Fibroblast of lung (primary cell): Measurements from ENCODE around the gene ARHGEF4.

Experiments
- EZH2 ChIP-seq: IDR thresholded peaks from 2 replicates; pipeline ENCODE4 v1.5.1; 2012; ENCODE audit warnings: low read length, control low read depth, mild to moderate bottlenecking; ENCODE audit errors: missing control alignments
- TF ChIP-seq, protein P1 (sequence below), 2 donors: IDR thresholded peaks in 1 of 2; conservative IDR thresholded peaks in 1 of 2; 1 replicate in 1 of 2; 2 replicates in 1 of 2; pipeline ENCODE4 v1.5.1; 2011 to 2012; ENCODE audit warnings: low read length in 2 of 2, control low read depth in 1 of 2, inconsistent platforms in 1 of 2, low read depth in 1 of 2, mild to moderate bottlenecking in 1 of 2

DNA sequence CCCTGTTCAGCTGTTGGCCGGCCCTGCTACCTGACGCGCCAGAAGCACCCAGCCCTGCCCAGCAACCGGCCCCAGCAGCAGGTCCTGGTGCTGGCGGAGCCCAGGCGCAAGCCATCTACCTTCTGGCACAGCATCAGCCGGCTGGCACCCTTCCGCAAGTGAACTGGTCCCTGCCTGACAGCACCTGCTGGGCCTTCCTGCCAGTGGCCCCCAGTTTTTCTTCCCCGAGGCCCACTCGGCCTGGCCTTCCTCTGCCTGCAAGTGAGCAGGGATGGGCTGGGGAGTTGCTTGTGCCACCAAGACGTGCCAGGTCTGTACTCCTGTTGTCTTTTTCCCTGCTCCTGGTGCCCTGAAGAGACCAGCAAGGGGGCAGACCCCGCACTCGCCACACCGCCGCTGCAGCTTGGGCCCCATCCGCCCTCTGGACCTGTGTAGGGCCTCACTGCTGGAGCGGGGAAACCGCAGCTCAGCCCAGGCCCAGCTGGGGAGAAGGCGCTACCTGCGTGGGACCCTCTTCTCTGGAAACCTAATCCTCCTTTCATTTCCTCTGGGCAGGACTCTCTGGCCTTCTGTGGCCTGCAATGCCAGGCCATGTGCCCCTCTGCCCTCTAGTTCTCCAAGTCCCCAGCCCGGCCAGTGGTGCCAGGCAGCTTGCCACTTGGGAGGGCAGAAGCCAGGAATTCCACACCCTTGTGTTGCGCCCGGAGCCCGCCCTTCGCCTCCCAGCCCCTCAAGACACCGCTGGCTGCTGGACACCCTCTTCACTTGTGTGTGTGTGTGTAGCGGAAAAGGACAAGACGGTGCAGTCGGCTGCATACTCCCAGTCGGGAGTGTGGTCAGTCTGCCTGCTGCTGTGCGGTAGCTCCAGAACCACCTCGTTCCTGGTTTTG is 209.6 kb downstream of the ARHGEF4 start:
- TF ChIP-seq, protein P1, sequence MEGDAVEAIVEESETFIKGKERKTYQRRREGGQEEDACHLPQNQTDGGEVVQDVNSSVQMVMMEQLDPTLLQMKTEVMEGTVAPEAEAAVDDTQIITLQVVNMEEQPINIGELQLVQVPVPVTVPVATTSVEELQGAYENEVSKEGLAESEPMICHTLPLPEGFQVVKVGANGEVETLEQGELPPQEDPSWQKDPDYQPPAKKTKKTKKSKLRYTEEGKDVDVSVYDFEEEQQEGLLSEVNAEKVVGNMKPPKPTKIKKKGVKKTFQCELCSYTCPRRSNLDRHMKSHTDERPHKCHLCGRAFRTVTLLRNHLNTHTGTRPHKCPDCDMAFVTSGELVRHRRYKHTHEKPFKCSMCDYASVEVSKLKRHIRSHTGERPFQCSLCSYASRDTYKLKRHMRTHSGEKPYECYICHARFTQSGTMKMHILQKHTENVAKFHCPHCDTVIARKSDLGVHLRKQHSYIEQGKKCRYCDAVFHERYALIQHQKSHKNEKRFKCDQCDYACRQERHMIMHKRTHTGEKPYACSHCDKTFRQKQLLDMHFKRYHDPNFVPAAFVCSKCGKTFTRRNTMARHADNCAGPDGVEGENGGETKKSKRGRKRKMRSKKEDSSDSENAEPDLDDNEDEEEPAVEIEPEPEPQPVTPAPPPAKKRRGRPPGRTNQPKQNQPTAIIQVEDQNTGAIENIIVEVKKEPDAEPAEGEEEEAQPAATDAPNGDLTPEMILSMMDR (conservative IDR thresholded peaks at IDR 0.05 in 1 of 2, IDR thresholded peaks at IDR 0.05 in 1 of 2; ENCODE audit: low read depth in 1 of 2, low read length in 2 of 2): no peak
- TF ChIP-seq EZH2: no peak
